ENCODE data around the gene ZNRD2.
A peak's percentile ranks its signal among the peaks of the same experiment; 100 is the strongest.
"Not testable (repeated sequence)": the region's sequence is repeated elsewhere in the genome, so short reads cannot be mapped to it uniquely, and the experiment has no call there.

Gene ZNRD2, protein sequence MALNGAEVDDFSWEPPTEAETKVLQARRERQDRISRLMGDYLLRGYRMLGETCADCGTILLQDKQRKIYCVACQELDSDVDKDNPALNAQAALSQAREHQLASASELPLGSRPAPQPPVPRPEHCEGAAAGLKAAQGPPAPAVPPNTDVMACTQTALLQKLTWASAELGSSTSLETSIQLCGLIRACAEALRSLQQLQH

GRCh38 chr11:65569973-65570918 is at the start of gene ZNRD2:
Gene ZNRD2, plus strand, starts transcription at chr11:65570477. Its CDS starts 15 bp downstream, at chr11:65570492.
- DNase-seq = peak; percentile 98

GRCh38 chr11:65521777-65522521 is 48.3 kb upstream of the ZNRD2 start:
- peak; percentile 55 for DNase-seq

DNA sequence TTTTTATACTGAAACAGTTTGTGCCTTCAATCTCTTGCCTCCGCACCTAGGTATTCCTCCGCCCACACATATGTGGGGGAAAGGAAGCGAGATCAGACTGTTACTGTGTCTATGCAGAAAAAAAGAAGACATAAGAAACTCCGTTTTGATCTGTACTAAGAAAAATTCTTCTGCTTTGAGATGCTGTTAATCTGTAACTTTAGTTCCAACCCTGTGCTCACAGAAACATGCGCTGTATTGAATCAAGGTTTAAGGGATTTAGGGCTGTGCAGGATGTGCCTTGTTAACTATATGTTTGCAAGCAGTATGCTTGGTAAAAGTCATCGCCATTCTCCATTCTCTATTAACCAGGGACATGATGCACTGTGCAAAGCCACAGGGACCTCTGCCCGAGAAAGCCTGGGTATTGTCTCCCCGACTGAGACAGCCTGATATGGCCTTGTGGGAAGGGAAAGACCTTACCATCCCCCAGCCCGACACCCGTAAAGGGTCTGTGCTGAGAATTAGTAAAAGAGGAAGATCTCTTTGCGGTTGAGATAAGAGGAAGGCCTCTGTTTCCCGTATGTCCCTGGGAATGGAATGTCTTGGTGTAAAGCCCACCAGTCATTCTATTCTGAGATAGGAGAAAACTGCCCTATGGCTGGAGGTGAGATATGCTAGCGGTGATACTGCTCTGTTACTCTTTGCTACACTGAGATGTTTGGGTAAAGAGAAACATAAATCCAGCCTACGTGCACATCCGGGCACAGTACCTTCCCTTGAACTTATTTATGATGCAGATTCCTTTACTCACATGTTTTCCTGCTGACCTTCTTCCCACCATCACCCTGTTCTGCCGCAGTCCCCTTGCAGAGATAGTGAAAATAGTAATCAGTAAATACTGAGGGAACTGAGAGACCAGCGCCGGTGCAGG is 47.3 kb upstream of the ZNRD2 start:
- peak; percentile 49 for DNase-seq

DNA sequence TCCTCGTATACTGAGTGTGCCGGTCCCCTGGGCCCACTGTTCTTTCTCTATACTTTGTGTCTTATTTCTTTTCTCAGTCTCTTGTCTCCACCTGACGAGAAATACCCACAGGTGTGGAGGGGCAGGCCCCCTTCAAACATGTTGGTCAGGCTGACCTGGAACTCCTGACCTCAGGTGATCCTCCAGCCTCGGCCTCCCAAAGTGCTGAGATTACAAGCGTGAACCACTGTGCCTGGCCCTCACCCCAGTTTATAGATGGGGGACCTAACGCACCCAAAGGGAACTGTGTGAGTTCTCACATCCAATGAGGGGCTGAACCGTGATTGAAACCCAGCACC is 46.7 kb upstream of the ZNRD2 start:
- DNase-seq = not testable (repeated sequence)

GRCh38 chr11:65524014-65524740 is 46.1 kb upstream of the ZNRD2 start:
- DNase-seq = no peak

DNA sequence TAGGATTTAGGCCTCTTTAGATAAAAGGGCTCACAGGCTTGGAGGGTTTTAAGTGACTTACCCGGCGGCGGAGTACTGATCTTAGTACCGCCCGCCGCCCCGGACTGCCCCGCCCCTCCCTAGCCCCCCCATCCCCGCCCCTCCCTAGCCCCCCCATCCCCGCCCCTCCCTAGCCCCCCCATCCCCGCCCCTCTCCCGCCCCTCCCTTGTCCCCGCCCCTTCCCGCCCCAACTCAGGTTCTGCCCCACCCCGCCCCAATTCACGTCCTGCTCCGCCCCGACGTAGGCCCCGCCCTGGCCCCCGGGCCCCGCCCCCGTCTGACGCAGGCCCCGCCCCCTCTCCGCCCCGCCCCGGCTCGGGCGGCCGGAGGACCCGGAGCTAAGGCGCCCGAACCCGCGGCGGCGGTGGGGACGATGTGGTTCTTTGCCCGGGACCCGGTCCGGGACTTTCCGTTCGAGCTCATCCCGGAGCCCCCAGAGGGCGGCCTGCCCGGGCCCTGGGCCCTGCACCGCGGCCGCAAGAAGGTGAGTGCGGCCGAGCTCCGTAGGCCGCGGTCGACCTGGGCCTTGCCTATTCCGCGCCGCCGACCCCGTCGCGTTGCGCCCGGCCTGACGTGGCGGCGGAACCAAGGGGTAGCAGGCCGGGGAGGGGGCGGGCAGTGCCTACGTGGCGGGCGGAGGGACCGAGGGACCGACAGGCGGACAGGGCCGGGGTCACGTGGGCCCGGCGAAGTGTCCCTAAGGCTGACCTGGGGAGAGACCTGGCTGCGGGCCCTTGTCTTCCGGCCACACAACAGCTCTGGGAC is 45.3 kb upstream of the ZNRD2 start, which contains the start of gene SCYL1:
SCYL1 (plus strand) TSS at position 343 of the 805 bp plus-strand sequence; CDS start at position 414, 71 bp downstream.
- DNase-seq = peak; percentile 85

DNA sequence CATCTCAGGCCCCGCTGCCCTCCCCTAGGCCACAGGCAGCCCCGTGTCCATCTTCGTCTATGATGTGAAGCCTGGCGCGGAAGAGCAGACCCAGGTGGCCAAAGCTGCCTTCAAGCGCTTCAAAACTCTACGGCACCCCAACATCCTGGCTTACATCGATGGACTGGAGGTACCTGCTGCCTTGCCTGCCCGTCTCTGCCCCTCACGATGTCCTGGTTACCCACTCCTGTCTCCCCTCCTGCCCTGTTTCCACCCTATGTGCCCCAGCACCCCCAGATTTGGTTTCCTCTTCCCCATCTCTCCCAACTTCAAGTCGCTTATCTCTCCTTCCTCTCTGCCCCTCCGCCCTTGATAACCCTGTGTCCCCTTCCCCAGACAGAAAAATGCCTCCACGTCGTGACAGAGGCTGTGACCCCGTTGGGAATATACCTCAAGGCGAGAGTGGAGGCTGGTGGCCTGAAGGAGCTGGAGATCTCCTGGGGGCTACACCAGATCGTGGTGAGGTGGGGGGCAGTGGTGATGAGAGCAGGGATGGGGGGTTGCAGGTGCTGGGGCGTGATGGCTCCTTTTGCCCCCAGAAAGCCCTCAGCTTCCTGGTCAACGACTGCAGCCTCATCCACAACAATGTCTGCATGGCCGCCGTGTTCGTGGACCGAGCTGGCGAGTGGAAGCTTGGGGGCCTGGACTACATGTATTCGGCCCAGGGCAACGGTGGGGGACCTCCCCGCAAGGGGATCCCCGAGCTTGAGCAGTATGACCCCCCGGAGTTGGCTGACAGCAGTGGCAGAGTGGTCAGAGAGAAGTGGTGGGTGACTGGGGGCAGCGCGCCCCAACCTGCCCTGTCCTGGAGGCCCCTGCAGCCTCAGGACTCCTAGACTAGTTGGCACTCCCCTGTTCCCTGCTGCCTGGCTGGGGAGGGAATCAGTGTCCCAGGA is 44.5 kb upstream of the ZNRD2 start:
- DNase-seq = no peak

GRCh38 chr11:65526744-65527143 is 43.5 kb upstream of the ZNRD2 start:
- DNase-seq = no peak

DNA sequence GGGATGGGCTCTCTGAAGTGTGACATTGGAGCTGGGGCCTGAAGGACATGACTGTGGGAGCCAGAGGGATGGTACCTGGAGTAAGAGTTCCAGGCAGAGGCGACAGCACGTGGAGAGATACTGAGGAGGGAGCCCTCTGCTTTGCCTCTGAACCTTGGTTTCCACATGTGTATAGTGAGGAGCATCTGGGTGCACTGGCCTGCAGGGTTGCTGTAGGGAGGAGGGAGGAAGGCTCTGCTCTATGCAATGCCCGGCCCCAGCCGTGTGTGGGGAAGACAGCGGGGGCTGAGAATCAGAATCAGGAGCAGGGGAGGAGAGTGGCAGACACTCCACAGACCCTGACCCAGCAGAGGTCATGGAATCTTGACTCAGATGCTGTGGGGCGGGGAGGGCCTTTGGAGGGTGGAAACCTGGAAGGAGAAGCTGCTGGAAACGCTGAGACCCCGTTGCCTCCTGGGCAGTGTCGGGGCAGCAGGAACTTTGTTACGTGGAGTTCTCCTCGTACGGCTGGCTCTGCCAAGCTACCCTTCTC is 41.4 kb upstream of the ZNRD2 start:
- DNase-seq = no peak

DNA sequence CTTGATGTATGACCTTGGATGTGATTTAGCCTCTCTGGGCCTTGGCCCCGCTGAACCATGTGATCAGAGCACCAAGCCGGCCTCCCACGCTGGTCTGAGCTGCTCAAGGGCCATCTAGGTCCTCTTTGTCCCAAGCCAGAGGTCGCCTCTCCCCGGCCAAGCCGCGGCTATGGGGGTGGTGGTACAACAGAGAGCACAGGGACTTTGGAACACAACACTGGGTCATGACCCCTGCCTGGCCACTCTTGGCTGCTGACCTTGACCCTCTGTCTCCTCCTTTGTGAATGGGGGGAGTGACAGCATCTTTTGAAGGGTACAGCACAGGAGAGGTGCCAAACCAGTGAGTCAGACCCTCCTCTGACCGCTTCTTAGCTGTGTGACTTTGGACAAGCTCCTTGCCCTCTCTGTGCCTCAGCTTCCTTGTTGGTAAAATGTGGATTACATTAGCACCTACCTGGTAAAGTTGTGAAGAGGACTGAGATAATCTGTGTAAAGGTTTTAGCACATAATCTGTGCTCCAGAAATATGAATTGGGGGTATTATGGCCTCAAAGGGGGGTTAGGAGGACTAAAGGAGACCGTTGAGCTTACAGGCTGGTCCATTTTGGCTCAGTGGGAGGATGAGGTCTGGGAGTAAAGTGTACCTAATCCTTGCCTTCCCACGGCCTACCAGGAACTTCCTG is 40.7 kb upstream of the ZNRD2 start:
- no peak for DNase-seq

DNA sequence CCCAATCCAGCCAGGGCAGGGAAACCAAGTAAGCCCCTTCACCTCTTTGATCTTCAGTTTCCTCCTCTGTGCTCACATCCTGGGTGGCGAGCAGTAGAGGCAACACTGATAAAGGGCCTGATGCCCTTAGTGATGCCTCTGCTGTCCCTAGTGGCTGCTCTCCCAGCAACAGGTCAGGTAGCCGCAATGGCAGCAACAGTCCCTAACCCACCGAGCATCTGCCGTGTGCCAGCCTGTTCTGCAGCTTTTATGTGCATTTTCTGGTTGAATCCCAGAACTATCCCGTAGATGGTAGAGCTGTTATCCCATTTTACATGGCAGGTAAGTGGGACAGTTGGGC is 40.1 kb upstream of the ZNRD2 start:
- DNase-seq = peak; percentile 48

DNA sequence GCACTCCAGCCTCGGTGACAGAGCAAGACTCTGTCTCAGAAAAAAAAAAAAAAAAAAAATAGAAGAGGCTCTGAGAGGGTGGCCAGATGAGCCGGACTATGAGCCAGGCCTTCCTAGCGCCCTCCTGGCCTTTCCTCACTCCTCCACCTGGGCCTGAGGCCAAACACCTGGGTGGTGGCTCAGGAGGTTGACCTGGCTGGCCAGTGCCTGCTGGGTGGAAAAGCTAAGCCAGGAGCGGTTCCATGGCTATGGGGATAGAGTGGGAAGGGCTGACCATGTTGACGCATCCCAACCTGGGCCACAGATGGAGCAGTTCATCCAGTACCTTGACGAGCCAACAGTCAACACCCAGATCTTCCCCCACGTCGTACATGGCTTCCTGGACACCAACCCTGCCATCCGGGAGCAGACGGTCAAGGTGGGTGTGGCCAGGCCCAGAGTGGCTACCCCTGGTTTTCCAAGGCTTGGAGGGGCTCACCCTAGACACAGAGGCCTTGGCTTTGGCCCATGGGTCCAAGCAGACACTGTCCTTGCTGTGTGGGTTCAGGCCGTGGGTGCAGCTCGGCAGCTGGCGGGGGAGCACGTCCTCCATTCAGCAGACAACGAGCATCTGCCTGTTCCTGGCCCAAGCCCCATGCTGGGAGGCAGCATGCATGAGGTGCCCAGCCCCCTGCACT is 37.8 kb upstream of the ZNRD2 start:
- DNase-seq = no peak

DNA sequence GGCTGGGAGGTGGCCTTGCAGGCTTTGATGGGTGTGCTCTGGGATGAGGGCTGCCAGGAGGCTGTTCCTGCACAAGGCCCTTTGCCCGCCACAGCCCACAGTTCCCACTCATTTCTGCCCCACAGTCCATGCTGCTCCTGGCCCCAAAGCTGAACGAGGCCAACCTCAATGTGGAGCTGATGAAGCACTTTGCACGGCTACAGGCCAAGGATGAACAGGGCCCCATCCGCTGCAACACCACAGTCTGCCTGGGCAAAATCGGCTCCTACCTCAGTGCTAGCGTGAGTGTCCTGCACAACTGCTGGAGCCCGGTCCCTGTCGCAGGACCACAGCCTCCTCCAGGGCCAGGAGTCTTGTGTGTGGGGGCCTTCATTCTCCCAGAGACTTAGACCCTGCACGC is 35.2 kb upstream of the ZNRD2 start:
- no peak for DNase-seq

- no peak for DNase-seq
These were observed 33.6 kb upstream of the ZNRD2 start for GRCh38 chr11:65536412-65537295.

DNA sequence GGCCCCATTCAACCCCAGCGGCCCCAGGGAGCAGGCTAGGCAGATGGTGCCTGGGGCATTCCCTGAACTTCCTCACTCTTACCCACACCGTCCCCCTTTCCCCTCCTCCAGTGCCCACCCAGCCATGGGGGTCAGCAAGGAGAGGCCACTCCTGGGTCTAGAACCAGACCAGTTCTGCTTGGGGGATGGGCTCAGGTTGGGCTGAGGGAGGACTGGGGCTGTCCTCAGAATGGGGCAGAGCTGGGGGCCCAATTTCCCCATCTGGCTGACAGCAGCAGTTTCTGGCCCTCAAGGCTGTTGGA is 33.0 kb upstream of the ZNRD2 start:
- no peak for DNase-seq

DNA sequence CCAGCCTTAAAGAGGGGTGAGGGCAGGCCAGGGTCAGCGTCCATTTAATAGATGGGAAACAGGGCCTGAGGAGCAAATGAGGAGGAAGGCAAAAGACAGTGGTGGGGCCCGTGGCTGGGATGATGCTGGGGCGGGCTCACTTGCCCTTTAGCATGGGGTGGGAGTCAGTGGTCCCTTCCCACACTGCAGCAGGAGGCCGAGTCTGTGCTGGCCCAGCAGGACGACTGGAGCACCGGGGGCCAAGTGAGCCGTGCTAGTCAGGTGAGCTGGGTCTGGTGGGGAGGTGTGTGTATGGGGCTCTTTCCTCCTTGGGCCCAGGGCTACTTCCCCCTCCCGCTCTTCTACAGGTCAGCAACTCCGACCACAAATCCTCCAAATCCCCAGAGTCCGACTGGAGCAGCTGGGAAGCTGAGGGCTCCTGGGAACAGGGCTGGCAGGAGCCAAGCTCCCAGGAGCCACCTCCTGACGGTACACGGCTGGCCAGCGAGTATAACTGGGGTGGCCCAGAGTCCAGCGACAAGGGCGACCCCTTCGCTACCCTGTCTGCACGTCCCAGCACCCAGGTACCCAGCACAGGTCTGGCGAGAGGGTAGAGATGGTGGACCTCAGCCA is 32.6 kb upstream of the ZNRD2 start:
- DNase-seq = no peak

Data from CD4-positive, alpha-beta T cell treated with Interleukin-21 for 1 hour (primary cell).